Colonic mucosa (tissue), 4 donors: ENCODE results near the gene ID3. TPM values are rescaled to one million over a fixed set of nuclear protein-coding genes. Genes with fewer than 3 reads are reported as not detected.
A peak's percentile ranks its signal among the peaks of the same experiment; 100 is the strongest.

Experiments
- DNase-seq: peaks from one replicate; pipeline ENCODE4 v3.0.0-alpha.2; 2020
- H3K27ac ChIP-seq: fragments of 200-600 bp; one replicate; pipeline ENCODE4 v1.8.0; 2021
- H3K27me3 ChIP-seq: fragments of 200-600 bp; one replicate; pipeline ENCODE4 v1.8.0; 2021
- H3K36me3 ChIP-seq: fragments of 200-600 bp; one replicate; pipeline ENCODE4 v1.8.0; 2021
- H3K4me1 ChIP-seq: fragments of 200-600 bp; one replicate; pipeline ENCODE4 v1.8.0; 2021; ENCODE audit warnings: mild to moderate bottlenecking
- H3K4me3 ChIP-seq: fragments of 200-600 bp; one replicate; pipeline ENCODE4 v1.8.0; 2021
- H3K9ac ChIP-seq, 2 donors: one replicate each; pipeline ENCODE4 v1.7.0; 2013; ENCODE audit warnings: control low read depth in 2 of 2, low read depth in 2 of 2, low read length in 2 of 2
- H3K9me3 ChIP-seq: fragments of 200-600 bp; one replicate; pipeline ENCODE4 v1.8.0; 2021
- CTCF ChIP-seq: fragments of 200-600 bp; IDR thresholded peaks from one replicate; pipeline ENCODE4 v1.8.0; 2022; ENCODE audit warnings: antibody characterized with exemption, mild to moderate bottlenecking
- intact Hi-C: fragments of 100-400 bp; cut with DNase I; formaldehyde crosslinking; loops from one replicate; pipeline ENCODE4 v1.14.1; 2022
- total RNA-seq, 2 donors: library from RNA; stranded (reverse); fragmentation: NEBNext Ultra II Directional in 1 of 2; extraction: Animal tissue kit (Norgen Biotek cat#: 25700) in 1 of 2; gene quantifications; one replicate each; pipeline ENCODE4 v1.2.1, GENCODE V29; 2021
- donor health status: healthy.
- donor health status: DM: no; HTN: no; CAD: no.
- donor health status: DM: no; HTN: no; CAD: no.

The ID3 gene
- total RNA-seq, 2 donors from 2014 or later, result 106 to 221 TPM

DNA sequence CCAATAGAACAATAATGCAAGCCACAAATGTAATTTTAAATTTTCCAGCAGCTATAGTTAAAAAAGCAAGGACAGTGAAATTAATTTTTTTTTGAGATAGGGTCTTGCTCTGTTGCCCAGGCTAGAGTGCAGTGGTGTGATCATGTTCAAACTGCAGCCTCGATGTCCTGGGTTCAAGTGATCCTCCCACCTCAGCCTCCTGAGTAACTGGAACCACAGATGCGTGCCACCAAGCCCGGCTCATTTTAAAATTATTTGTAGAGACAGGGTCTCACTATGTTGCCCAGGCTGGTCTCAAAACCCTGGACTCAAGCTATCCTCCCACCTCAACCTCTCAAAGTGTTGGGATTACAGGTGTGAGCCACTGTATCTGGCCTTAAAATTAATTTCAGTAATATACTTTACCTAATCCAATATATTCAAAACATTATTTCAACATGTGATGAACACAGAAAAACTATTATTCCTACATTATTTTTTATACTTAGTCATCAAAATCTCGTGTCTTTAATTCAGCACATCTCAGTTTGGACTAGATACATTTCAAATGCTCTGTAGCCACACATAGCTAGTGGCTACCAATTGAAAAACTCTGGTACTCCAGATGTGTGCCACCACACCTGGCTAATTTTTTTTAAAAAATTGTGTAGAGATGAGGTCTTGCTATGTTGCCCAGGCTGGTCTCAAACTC lies 10.8 kb upstream of the ID3 start:
- TF ChIP-seq CTCF, result no peak
- Histone ChIP-seq H3K4me1 (no peaks in the 10 kb centered on the region), H3K9ac (no peak overlapping the region), H3K27me3 (no peaks in the 10 kb centered on the region), H3K27ac (no peak overlapping the region), H3K4me3 (no peak overlapping the region), H3K36me3 (no peaks in the 10 kb centered on the region), H3K9me3 (no peaks in the 10 kb centered on the region)
- intact Hi-C loops, result no loop called here
- DNase-seq, result no peak

DNA sequence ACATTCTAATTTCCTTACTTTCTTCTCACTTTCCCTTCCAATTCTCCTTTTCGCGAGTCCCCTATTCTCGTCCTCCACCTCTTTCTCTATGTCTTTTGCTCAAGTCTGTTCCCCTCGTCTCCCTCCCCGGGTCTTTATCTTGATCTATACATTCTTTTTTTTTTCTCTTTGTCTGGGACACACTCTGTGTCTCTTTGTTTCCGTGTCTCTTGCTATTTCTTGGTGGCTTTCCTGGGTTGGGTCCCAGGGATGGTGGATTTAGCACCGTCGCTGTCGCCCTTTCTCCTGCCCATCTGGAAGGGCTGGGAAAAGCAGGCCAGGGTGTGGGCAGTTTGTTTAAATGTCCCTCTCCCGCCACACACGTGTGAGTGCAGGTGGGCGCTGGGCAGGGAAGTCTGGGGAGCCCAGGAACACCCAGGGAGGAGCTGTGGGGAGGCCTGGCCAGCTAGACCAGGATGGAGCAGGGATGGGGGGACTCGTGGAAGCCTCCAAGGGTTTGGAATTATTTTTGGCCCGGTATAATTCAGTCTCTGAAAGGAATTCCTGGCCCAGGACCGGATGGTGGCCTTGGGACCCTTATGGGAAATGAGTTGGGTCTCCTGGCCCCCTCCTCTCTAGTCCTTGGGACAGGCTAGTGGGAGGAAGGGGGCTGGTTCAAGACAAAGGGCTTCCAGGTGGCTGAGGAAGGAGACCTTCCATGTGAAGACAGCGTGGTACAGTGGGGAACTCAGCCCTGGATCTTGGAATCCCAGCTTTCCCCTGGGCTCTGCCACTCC lies 9.5 kb upstream of the ID3 start:
- no peak for DNase-seq
- Histone ChIP-seq H3K4me3 (peak overlapping the region; percentile 55), H3K36me3 (no peaks in the 10 kb centered on the region), H3K4me1 (no peaks in the 10 kb centered on the region), H3K9ac (peak overlapping the region; percentile 73 to 78), H3K9me3 (no peaks in the 10 kb centered on the region), H3K27ac (no peak overlapping the region), H3K27me3 (no peaks in the 10 kb centered on the region)
- intact Hi-C loops, result no loop called here
- TF ChIP-seq CTCF, result no peak

- Histone ChIP-seq H3K4me1 (no peaks in the 10 kb centered on the region), H3K27ac (no peak overlapping the region), H3K9ac (peak overlapping the region; percentile 73 to 78), H3K4me3 (peak overlapping the region; percentile 55), H3K27me3 (no peaks in the 10 kb centered on the region), H3K9me3 (no peaks in the 10 kb centered on the region), H3K36me3 (no peaks in the 10 kb centered on the region)
- DNase-seq, result no peak
- no peak for TF ChIP-seq CTCF
- intact Hi-C loops, result no loop called here
These were observed 8.8 kb upstream of the ID3 start for GRCh38 chr1:23567996-23568607.

- Histone ChIP-seq H3K27ac (no peak overlapping the region), H3K36me3 (no peaks in the 10 kb centered on the region)
- intact Hi-C loops, result no loop called here
These were observed 8.3 kb upstream of the ID3 start for GRCh38 chr1:23567629-23567995.

More at GRCh38 chr1:23567629-23567995, 8.3 kb upstream of the ID3 start:
- Histone ChIP-seq H3K4me1 (peaks cover 4% of the 10 kb centered on the region), H3K9me3 (no peaks in the 10 kb centered on the region), H3K9ac (peak overlapping the region; percentile 55 to 56), H3K27me3 (no peaks in the 10 kb centered on the region), H3K4me3 (peak overlapping the region; percentile 55)
- no peak for DNase-seq
- TF ChIP-seq CTCF, result no peak
